ENCODE results near the gene PNPLA8. TPM values are rescaled to one million over a fixed set of nuclear protein-coding genes. Genes with fewer than 3 reads are reported as not detected.

PNPLA8 gene
- total and polyA plus RNA-seq, 2 donors (not counting 1 experiment from before 2014, with no cell fraction given): 12.3 to 57.3 TPM

- H3K9me3 ChIP-seq (ENCODE audit: control extremely low read depth in 1 of 3, control insufficient read depth in 2 of 3, insufficient read depth in 1 of 3, low read length in 2 of 3): no peaks in the 10 kb centered on the region
- Mint-ChIP-seq H3K4me1 (peaks cover 15% of the 10 kb centered on the region), H3K27me3 (peaks cover 30% of the 10 kb centered on the region), H3K9me3 (ENCODE audit: insufficient read depth) (no peaks in the 10 kb centered on the region), H3K27ac (no peak overlapping the region), H3K4me3 (no peak overlapping the region)
- POLR2A ChIA-PET: no interaction called here
- CTCF ChIA-PET: interaction anchor here (0.7 to 2.0 kb wide), 4 partner anchors 8 to 76 kb away, joined by 3 to 7 read pairs (median 4); no protein-coding TSS in a partner anchor
- H3K27ac ChIP-seq (ENCODE audit: low read length in 2 of 2): no peak overlapping the region
- peaks cover 0 to 24% (median 12%) of the 10 kb centered on the region in 4 experiments for H3K27me3 ChIP-seq (replicated peaks in 1 of 4; ENCODE audit: control extremely low read depth in 1 of 4, control insufficient read depth in 3 of 4, insufficient read depth in 4 of 4, low read length in 3 of 4)
- H4K20me1 ChIP-seq (ENCODE audit: control insufficient read depth, insufficient read depth, low read length, poor library complexity, severe bottlenecking): no peaks in the 10 kb centered on the region
- DNase-seq (no peak), ATAC-seq (ENCODE audit: low read depth) (no peak)
- no peaks in the 10 kb centered on the region for H3K79me2 ChIP-seq (ENCODE audit: control insufficient read depth, insufficient read depth, low read length)
- no peaks in the 10 kb centered on the region for H3K36me3 ChIP-seq (replicated peaks in 1 of 2; ENCODE audit: control extremely low read depth in 1 of 2, control insufficient read depth in 1 of 2, extremely low read depth in 1 of 2, insufficient read depth in 2 of 2, low read length in 1 of 2)
- no peak overlapping the region for H3K4me2 ChIP-seq (replicated peaks; ENCODE audit: low read depth, low read length, poor library complexity, severe bottlenecking)
- WGBS (ENCODE audit: insufficient coverage): 70% methylated on average over 6 of the region's 11 CpGs
- H3K9ac ChIP-seq (ENCODE audit: low read length): no peak overlapping the region
- no peak overlapping the region for H3K4me3 ChIP-seq (ENCODE audit: control extremely low read depth in 1 of 5, extremely low read depth in 1 of 5, insufficient read depth in 1 of 5, low read depth in 2 of 5, low read length in 4 of 5)
- peaks cover 0 to 6% of the 10 kb centered on the region in 2 donors for H3K4me1 ChIP-seq (ENCODE audit: control insufficient read depth in 2 of 2, insufficient read depth in 2 of 2, low read length in 2 of 2)
- TF ChIP-seq, protein P1, sequence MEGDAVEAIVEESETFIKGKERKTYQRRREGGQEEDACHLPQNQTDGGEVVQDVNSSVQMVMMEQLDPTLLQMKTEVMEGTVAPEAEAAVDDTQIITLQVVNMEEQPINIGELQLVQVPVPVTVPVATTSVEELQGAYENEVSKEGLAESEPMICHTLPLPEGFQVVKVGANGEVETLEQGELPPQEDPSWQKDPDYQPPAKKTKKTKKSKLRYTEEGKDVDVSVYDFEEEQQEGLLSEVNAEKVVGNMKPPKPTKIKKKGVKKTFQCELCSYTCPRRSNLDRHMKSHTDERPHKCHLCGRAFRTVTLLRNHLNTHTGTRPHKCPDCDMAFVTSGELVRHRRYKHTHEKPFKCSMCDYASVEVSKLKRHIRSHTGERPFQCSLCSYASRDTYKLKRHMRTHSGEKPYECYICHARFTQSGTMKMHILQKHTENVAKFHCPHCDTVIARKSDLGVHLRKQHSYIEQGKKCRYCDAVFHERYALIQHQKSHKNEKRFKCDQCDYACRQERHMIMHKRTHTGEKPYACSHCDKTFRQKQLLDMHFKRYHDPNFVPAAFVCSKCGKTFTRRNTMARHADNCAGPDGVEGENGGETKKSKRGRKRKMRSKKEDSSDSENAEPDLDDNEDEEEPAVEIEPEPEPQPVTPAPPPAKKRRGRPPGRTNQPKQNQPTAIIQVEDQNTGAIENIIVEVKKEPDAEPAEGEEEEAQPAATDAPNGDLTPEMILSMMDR (IDR thresholded peaks at IDR 0.05): no peak
- no peak for TF ChIP-seq EZH2 (IDR thresholded peaks at IDR 0.05; ENCODE audit: borderline replicate concordance, insufficient read depth, low read depth, low read length, poor library complexity, severe bottlenecking)
- intact Hi-C loops (cut with micrococcal nuclease): no loop called here
- no peak overlapping the region for H2AFZ ChIP-seq (ENCODE audit: insufficient read depth, low read depth, low read length, poor library complexity, severe bottlenecking)
Measured at GRCh38 chr7:108448584-108449505, 77.1 kb downstream of the PNPLA8 start.

DNA sequence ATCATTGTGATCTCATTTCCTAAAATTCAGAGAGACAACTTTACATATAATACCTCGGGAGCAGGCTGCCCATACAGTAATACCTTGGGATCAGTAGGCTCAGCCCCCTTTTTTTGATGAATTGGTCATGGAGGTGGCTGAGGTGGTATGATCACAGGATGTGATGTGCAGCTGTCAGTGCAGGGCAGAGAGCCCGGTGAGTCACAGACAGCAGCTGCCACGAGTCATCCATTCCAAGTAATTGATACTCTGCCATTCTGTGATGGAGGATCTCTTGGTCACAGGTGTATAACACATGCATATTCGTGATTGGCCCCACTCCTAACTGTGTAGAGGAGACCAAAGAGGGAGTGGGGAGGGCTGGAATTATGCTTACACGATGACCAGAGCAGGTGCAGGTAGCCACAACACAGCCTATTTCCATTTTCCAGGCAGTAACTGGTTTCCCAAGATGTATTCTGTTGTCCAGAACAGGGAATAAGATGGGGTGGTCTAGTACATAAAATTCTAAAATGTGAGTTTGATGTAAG lies 83.8 kb downstream of the PNPLA8 start:
- Histone ChIP-seq H3K27me3 (replicated peaks in 1 of 4; ENCODE audit: control extremely low read depth in 1 of 4, control insufficient read depth in 3 of 4, insufficient read depth in 4 of 4, low read length in 3 of 4) (peaks cover 0 to 7% (median 3%) of the 10 kb centered on the region in 4 experiments), H3K36me3 (replicated peaks in 1 of 2; ENCODE audit: control extremely low read depth in 1 of 2, control insufficient read depth in 1 of 2, extremely low read depth in 1 of 2, insufficient read depth in 2 of 2, low read length in 1 of 2) (no peaks in the 10 kb centered on the region), H3K79me2 (ENCODE audit: control insufficient read depth, insufficient read depth, low read length) (no peaks in the 10 kb centered on the region), H3K27ac (ENCODE audit: low read length in 2 of 2) (no peak overlapping the region), H2AFZ (ENCODE audit: insufficient read depth, low read depth, low read length, poor library complexity, severe bottlenecking) (no peak overlapping the region), H3K9me3 (ENCODE audit: control extremely low read depth in 1 of 3, control insufficient read depth in 2 of 3, insufficient read depth in 1 of 3, low read length in 2 of 3) (no peaks in the 10 kb centered on the region), H3K4me2 (replicated peaks; ENCODE audit: low read depth, low read length, poor library complexity, severe bottlenecking) (no peak overlapping the region), H3K4me1 (ENCODE audit: control insufficient read depth in 2 of 2, insufficient read depth in 2 of 2, low read length in 2 of 2) (no peaks in the 10 kb centered on the region), H4K20me1 (ENCODE audit: control insufficient read depth, insufficient read depth, low read length, poor library complexity, severe bottlenecking) (no peaks in the 10 kb centered on the region), H3K4me3 (ENCODE audit: control extremely low read depth in 1 of 5, extremely low read depth in 1 of 5, insufficient read depth in 1 of 5, low read depth in 2 of 5, low read length in 4 of 5) (no peak overlapping the region), H3K9ac (ENCODE audit: low read length) (no peak overlapping the region)
- TF ChIP-seq, protein P1 (IDR thresholded peaks at IDR 0.05): no peak
- TF ChIP-seq EZH2 (IDR thresholded peaks at IDR 0.05; ENCODE audit: borderline replicate concordance, insufficient read depth, low read depth, low read length, poor library complexity, severe bottlenecking): no peak
- Mint-ChIP-seq H3K4me1 (no peaks in the 10 kb centered on the region), H3K9me3 (ENCODE audit: insufficient read depth) (no peaks in the 10 kb centered on the region), H3K4me3 (no peak overlapping the region), H3K27ac (no peak overlapping the region), H3K27me3 (peaks cover 19% of the 10 kb centered on the region)
- CTCF ChIA-PET: interaction anchor here (0.9 to 2.0 kb wide), 3 partner anchors 10 to 12 kb away, joined by 3 to 11 read pairs (median 5); no protein-coding TSS in a partner anchor
- WGBS (ENCODE audit: insufficient coverage): 80% methylated on average over 1 of the region's 5 CpGs
- DNase-seq (no peak), ATAC-seq (ENCODE audit: low read depth) (no peak)
- POLR2A ChIA-PET: no interaction called here
- intact Hi-C loops (cut with micrococcal nuclease): no loop called here

Measured in B cell (primary cell).